ENCODE measurements around the gene PI4KA.

Gene PI4KA

DNA sequence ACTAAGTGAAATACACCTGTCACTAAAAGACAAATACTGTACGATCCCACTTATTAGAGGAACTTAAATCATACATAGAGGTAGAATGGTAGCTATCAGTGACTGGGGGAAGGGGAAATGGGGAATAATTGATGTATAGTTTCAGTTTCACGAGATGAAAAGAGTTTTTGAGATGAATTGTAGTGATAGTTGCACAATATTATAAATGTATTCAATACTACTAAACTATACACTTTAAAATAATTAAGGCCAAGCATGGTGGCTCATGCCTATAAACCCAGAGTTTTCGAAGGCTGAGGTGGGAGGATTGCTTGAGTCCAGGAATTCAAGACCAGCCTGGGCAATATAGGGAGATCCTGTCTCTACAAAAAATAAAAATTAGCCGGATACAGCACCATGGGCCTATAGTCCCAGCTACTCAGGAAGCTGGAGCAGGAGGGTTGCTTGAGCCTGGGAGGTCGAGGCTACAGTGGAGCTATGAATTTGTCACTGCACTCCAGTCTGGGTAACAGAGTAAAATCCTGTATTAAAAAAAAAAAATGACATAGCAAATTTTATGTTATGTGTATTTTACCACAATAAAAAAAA, 44.3 kb downstream of the PI4KA start:
- DNase-seq, result no peak

DNA sequence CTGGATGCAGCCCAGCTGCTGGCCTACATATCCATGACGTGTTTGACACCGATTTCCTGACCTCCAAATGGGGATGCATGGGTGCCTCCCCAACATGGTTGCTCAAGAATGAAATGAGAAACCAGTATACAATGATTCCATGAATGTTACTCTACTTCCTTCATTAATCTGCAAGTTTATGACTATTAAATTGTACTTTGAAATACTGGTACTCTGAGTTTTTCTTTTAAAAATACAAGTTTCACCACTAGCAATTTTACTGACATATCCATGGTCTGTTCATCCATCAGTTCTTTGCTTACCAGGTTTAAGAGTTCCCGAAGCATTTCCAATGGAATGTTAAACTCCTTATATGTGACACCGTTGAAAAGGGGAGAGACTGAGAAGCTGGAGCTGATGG, 45.6 kb downstream of the PI4KA start:
- DNase-seq, result no peak

DNA sequence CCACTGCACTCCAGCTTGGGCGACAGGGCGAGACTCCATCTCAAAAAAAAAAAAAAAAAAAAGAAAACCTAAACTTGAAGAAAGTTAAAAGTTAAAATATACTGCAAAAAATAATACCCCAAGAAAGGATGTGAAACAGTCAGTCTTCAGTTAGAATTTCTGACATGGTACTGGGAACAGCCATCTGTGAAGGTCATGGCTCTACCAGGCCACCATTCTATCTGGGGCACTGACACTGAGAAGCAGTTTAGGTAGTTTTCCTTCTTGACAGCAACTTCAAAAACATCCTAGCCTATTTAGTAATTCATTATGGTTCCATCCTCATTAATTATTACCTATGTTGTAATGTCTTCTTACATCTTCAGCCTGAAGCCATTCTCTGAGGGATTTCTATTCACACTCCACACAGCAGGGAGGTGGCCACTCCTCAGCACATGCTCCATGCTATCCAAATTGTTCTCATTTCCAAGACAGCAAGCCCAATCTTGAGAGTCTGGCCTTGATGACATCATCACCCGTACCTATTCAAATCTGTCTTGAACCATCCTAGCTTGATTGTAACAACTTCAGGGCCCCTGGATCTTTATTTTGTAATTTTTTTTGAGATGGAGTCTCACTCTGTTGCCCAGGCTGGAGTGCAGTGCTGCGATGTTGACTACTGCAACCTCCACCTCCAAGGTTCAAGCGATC, 46.5 kb downstream of the PI4KA start:
- no peak for DNase-seq

DNA sequence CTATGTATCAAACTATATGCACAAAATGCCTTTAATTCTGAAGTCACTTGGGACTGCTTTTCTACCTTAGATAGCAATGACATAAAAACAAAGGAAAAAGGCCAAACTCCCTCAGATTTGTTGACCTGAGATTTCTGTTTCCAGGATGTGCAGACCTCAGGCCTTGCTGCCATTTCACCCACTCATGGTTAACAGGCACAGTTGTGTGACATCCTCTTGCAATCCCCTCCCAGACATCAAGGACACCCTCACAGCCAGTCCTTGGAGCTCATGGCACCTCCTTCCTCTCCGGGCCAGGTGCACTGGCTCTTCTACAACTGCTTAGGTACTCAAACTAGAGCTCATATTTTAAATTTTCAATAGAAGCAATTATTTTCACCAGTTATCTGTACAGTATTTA, 47.4 kb downstream of the PI4KA start:
- no peak for DNase-seq

DNA sequence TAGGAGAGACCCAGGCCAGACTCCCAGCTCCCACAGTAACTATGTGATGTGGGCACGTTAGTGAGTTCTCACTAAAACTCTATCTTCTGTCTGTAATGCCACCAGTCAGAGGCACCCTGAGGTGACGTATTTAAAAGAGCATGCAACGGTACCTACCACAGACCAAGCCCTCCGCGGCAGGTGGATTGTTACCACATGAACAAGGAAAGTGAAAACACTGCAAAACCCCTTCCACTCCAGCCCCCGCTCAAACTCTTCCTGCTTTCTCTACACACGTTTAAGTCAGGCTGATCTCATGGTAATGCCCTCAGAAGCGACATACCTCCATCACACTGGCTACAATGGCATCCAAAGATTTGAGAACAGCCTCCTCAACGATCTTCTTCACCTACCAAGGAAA, 48.0 kb downstream of the PI4KA start:
- DNase-seq, result no peak

DNA sequence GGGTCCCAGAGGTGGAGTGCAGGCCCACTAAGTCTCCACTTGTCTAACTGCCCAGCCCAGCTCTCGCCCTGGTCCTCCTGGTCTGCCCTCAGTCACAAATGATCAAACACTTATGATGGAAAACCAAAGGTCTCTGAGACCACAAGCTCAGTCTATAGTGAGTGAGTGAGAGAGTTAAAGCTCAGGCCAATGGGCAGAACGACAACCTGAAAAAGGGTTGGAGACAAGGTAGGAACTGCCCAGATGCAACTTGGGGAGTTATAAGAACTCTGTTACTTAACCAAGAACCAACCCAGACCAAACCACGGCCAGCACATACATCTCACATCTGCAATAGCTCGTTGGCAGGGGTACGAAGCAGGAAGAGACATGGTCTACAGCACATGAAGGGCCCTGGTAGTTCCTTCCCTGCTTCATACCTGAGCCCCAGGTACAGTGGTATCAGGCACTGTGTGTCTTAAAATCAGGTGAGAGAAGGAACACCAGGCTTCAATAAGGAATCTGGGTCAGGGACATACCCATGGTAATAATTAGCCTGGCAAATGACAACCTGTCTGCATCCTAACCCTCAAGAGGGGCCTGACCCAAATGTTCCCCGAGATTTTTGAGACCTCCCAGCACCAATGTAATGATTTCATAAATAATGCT, 48.9 kb downstream of the PI4KA start:
- no peak for DNase-seq

DNA sequence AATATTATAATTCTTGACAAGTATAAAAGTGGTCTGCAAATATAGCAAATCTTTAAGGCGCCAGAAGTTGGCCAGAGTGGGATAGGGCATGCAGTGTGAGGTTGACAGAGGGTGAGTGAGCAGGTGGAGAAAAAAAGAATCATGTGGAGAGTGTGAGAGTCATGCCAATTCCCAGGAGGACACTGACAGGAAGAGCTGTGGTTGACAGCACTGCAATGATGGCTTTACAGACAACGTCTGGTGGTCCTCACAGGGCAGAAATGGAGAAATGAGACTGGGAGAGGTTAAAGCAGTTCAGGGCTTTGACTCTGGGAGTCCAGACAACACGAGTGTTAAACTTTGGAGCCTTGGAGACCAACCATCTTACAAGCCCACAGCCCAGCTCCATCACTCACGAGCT, 49.8 kb downstream of the PI4KA start:
- no peak for DNase-seq

DNA sequence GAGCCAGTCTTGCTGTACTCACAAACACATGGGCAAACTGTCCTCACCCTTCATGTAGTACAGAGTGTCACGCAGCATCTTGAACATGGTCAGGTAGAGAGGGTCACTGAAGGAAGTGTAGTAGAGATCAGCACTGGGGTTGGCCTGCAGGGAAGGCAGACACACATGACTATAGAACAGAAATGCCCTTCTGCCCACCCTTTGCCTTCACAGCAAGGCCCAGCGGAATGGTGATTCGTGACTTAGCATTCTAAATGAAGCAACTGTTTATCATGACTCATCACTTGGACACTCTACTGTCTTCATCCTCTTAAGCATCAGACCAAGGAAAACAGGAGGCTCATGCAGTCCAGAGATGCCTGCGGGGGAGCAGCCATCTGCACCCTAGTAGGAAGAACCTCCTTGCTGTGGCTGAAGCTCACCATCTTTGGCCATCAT, 51.3 kb downstream of the PI4KA start:
- no peak for DNase-seq

DNA sequence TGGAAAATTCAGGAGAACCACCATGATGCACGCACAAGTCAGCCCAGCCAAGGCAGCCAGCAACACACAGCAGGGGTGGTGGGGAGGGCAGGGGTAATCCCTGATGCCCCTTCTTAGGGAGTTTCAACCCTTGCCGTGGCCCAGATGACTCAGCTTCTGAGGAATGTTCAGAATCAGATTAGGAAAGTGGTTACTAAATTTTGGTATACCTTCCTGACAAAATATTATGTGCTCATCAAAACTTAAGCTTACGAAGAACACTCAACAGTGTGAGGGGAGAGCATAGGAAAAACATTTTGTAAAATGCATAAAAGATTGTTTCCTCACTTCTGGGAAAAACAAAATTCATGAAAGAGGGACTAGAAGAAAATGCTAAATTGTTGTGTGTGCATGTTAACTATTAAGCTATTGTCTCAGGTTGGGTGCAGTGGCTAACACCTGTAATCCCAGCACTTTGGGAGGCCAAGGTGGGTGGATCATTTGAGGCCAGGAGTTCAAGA, 52.6 kb downstream of the PI4KA start:
- no peak for DNase-seq

DNA sequence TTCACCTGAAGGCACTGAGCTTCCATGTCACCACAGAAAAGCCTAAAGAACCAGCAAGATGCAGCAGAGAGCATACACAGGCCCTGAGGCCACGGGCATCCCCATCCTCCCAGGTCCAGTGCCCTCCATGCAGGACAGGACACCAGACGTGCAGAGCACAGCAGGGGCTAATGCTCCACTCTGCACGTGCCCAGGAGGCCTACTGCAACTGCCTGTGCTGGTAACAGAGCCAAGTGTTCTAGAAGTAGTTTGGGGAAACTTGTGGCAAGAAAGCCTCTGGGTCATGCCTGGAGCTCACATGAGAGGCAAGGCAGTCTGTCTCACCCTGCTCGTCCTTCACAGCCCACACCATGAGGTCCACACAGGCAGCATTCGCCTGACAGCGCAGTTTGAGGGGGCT, 54.0 kb downstream of the PI4KA start:
- DNase-seq, result no peak

DNA sequence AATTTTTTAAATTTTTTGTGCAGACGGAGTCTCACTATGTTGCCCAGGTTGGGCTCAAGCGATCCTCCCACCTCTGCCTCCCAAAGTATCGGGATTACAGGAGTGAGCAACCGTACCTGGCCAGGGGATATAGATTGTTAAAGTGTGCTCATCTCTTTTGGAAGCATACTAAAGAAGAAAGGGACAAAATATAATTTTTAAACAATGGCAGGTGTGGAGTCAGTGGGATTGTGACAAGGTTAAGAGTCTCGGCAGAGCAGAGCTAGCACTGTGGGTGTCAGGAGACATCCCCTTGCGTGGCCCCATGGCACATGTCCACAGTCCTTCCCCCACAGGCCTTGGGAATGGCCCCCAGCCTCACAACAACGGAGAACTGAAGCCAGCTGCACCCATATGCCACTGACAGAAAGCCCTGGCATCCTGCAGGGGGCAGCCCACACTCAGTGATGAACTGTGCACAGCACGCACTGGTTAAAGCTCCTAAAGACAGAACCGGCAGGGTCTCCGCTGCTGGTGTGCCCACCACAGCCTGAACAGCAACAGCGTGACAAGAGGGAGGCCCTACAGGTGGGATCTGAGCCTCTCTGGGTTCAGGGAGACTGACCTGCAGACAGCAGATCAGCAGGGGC, 54.8 kb downstream of the PI4KA start:
- no peak for DNase-seq

DNA sequence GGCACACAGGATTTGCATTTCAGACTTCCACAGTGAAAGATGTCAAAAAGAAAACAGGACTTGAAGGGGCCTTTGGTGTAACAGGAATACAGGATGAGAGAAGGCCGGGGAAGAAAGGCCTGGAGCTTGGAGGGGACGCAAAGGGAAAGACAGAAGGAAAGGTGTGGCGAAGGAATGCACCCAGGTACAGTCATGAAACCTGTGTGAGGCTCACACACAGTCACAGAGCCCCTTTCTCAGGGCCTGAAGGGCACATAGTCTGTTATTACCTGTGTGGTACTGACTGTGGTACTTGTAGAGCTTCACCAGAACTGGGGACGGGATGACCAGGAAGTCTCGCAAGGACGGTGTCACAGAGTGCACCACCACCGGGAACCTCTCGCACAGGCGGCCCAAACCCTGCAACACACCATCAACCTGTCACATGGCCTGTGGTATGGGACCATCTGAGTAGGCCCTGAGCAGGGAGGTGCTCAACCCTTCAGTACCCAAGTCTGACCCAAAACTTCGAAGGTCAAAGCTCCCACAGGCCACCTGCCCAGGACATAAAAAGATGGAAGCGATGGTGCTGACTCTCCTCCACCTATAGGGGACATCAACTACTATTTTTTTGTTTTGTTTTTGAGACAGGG, 55.6 kb downstream of the PI4KA start:
- DNase-seq, result no peak

DNA sequence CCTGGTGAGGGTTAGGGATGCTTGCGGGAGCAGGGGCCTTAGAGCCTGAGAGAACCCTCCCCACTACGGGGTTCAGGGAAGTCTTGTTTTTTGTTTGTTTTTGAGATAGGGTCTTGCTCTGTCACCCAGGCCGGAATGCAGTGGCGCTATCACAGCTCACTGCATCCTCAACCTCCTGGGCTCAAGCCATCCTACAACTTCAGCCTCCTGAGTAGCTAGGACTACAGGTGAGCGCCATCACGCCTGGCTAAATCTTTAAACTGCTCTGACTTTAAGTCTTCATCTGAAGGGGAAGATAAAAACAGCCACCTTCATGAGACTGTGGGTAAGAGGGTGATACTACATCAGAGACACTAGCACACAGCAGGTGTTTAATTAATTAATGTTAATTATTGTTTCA, 56.2 kb downstream of the PI4KA start:
- no peak for DNase-seq

DNA sequence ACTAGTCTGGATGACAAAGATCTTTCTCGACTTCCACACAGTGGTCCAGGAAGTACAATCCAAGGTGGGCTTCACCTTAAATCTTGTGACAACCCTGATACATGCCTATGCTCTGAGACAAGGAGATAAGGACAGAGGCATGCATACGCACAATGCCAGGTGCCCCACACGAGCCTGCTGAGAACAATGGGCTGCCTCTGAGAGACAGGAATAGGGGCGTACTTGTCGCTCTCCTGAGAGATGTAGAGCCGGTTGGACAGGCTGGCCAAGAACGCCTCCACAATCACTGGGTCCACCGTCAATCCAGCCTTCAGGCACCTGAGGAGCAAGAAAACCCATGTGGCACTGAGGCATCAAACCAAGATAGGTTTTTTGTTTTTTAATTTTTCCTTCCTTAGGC, 59.2 kb downstream of the PI4KA start:
- no peak for DNase-seq

DNA sequence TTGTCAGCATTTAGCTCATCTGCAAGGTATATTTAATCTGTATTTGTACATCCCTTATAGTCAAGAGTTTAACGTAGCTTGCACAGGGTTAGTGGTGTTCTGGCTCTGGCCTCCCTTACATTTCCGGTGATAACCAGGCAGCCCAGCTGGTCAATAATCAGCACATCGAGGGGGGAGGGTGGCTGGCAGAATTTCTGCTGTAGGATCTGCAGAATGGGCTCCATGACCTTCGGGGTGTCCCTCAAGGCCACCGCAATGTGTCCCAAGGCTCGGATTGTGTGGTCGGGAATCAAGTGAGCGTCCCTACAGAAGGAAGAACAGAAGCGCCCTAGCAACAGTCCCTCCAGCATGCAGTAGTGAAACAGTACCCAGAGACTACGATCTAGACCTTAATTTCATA, 59.6 kb downstream of the PI4KA start:
- DNase-seq, result no peak

DNA sequence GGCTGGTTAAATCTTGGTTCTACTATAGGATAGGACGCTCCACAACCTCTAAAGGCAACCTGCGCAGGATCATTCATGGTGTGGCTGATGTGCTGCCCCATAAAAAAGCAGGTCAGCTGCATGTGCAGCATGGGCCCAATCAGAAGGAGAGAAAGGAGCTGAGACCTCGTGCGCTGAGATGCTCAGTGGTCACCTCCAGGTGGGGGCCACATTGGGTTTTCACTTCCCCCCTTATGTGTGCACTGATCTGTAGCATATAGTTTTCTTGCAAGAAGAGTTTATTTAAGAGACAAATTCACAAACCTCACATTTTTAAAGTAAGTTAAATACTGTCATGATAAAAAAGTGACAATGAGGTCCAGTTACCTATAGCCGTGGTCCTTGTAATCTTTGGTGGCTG, 60.4 kb downstream of the PI4KA start:
- no peak for DNase-seq

DNA sequence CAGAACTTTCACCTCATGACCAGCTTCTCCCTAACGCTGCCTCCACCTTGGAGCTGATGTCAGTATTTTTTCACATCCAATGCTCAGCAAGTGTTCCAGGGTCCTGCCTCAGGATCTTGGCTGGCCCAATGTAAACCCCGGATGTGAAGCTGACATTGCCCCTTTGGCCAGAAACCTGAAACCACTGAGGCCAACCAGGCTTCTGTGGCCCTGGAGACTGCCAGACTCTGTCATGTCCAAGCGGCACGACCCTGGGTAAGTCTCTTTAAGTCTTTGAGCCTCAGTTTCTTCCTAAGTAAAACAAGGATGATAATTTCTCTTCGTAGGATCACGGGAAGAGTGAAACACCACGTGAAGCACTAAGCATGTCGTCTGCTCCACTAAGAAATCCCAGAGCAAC, 61.9 kb downstream of the PI4KA start:
- DNase-seq, result no peak

DNA sequence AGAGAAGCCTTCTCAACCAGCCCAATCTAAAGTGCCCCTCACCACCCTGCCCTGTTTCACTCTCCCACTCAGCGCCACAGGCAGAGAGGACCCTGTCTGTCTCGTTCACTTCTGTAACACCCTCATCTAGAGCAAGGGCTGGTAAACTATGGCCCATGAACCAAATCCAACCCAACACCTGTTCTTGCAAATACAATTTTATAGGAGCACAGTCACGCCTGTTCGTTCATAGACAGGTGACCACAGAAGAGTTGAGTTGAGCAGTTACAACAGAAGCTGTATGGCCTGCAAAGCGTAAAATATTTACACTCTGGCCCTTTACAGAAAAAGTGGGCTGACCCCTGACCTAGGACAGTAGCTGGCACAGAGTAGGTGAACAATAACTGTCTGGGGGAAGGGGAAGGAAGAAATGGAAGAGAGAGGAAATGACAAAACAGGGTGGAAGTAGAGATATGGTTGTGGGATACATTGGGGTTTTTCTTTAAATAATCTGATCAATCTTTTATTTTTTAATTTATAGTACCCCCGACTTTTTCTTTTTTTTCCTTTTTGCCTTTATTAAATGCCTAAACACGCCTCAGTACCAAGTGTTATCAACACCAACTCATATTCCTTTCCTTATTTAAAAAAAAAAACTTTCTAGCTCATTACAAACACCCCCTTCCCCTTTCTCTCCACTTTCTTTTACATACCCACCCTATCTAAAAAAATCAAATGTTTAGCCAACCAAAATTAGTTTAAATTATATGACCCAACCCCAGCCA, 63.8 kb downstream of the PI4KA start:
- DNase-seq, result no peak

DNA sequence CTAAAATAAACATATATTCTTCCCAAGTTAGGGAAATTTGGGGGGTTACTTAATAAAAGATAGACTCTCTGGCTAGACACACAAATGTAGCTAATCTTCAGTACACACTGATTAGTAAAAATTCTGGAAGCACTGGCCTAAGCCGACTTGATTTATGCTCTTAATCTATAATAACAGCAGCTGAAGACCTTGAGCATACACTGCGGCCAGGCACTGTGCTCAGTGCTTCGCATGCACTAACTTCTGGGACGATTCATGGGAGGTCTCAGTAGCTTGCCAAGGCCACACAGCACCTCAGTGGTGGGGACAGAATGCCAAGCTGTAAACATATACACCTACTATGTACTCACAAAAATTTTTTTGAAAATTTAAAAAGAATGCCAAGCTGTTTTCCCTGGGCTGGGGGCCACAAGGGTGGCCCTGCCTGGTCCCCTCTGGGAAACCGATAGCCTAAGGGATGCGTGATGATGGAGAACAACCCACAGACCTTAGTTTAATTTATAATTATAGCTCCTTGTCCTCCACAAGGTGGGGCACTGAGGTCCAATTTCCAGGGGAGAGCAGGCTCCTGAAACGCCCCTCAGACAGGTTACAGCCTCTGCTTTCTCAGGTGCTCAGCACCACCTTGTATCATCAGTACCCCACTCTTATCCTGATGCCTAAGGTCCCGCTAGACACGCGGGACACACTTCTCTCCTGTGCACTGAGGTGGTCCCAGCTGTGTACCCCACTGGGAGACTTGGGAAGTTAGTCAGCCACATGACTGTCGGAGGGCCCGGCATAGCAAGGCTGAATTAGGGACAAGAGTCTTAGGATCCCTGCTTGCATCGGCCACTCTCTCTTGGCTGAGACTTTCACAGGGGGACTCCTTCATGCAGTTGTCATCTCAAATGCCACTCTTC, 64.6 kb downstream of the PI4KA start:
- DNase-seq, result no peak

DNA sequence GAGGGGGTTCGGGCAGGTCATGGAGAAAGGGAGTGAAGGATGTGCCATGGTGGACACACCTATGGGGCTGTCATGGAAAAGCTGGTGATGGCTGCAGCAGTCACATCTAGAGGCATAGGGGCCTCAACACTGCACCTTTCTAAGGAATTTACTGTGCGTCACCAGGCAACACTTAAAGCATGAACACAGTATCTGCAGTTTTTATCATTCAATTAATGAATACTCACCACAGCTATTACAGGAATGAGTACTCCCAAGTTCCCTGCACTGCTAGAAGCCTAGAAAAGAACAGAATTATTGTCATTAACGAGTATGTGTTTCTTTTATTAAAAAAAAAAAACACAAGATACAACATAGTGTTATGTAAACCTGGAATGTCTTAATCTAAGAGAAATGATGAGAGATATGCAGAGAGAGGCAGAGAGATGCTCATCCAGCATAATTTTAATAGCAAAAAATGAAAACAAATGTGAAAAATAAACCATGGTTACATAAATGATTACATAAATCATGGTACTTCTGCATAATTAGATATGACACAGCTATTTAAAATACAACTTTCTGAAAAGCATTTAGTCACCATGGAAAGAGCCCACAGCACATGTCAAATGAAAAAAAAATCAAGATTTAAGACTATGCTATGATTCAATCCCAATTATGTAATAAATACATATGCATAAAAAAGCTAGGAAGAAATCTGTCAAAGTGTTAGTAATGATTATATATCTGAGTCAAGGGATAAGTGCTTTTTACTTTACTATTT, 65.5 kb downstream of the PI4KA start:
- no peak for DNase-seq

Data from NK-92 treated with Interleukin-12 subunit alpha and Interleukin-12 subunit beta, amount 100 ng/mL, for 24 hours (cell line).